ACC112 (cell line): ENCODE data around the gene EIF4B.
"Not testable (repeated sequence)": the region's sequence is repeated elsewhere in the genome, so short reads cannot be mapped to it uniquely, and the experiment has no call there.

Source experiments
- H2AFZ ChIP-seq: fragments of 200-600 bp; sonication (generic); one replicate; pipeline ENCODE4 v1.6.0; 2017; ENCODE audit warnings: antibody characterized with exemption, low read length; ENCODE audit not compliant: unreplicated experiment
- H3K27ac ChIP-seq: fragments of 200-600 bp; sonication (generic); 2 replicates; pipeline ENCODE4 v1.5.1; 2014; ENCODE audit warnings: low read depth, mild to moderate bottlenecking, antibody characterized with exemption, low read length, moderate library complexity
- H3K27me3 ChIP-seq: fragments of 200-600 bp; sonication (generic); 2 replicates; pipeline ENCODE4 v1.6.1; 2014; ENCODE audit warnings: mild to moderate bottlenecking, antibody characterized with exemption, low read length, moderate library complexity, mixed read lengths; ENCODE audit not compliant: insufficient read depth
- H3K36me3 ChIP-seq: fragments of 200-600 bp; sonication (generic); 2 replicates; pipeline ENCODE4 v1.6.1; 2016; ENCODE audit warnings: mild to moderate bottlenecking, antibody characterized with exemption, low read length, moderate library complexity, mixed read lengths; ENCODE audit not compliant: insufficient read depth
- H3K4me1 ChIP-seq: fragments of 200-600 bp; sonication (generic); one replicate; pipeline ENCODE4 v1.6.1; 2016; ENCODE audit warnings: low read length, mixed read lengths; ENCODE audit not compliant: insufficient read depth, unreplicated experiment, control insufficient read depth
- H3K4me3 ChIP-seq: fragments of 200-600 bp; sonication (generic); 2 replicates; pipeline ENCODE4 v1.5.1; 2014; ENCODE audit warnings: mild to moderate bottlenecking, low read depth, low read length
- H3K79me2 ChIP-seq: fragments of 200-600 bp; sonication (generic); one replicate; pipeline ENCODE4 v1.6.0; 2016; ENCODE audit warnings: low read length; ENCODE audit not compliant: control insufficient read depth, unreplicated experiment, insufficient read depth

The EIF4B gene

DNA sequence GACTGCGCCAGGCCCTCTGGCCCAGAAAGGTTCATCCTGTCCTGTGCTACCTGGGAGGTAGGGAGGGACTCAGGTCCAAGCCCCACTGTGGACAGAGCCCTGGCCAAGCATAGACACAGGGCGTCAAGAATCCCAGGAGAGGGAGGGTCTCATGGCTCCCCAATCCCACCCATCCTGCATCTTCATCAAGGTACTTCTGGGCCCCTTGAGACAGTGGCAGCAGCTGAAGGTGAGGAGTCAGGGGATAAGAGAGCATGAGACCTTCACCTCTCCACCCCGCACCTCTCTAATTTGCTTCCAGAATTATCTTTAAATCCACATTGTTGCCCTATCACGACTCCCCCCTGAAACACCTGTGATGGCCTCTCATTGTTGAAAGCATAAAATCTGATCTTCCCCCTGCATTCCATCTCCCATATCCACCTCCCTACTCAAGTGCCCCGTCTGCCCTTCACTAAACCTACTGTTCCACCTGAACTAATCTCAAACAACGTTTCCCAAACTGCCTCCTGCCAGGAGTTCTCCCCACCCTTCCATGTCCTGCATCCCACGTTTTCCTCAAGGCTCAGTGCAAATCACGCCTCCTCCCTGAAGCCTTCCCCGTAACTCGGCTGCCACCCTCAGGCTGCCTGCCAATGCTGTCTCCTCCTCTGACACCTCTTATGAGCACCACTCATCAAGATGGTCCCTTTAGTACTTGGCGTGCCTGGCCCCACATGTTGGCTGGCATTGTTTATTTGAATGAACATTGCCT is 30.3 kb upstream of the EIF4B start:
- H3K27ac ChIP-seq: no peak overlapping the region

DNA sequence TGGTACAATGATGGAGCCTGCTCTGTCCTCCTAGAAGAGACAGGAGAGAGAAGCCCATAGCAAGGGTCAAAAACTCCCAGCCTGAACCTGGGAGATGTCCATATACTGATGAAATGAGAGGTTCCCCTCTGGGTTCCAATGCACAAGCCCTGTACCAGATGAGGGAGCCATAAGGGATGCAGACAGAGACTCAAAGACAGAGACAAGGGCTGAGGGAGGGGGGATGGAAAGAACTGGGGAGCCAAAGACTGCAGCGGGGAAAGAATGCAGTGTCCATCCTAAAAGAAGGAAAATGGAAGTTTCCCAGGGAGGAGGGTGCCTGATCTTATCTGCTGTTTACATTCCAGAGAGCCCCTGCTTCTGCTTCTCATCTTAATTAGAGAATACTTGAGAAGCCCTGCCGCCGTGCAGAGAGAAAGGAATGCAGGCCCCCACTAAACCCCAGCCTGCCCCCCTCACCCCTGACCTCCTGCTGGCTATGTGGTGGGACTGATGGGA is 29.6 kb upstream of the EIF4B start:
- H3K79me2 ChIP-seq: no peaks in the 10 kb centered on the region
- H3K4me3 ChIP-seq: no peak overlapping the region
- no peak overlapping the region for H3K27ac ChIP-seq
- no peaks in the 10 kb centered on the region for H3K27me3 ChIP-seq
- H3K36me3 ChIP-seq: no peaks in the 10 kb centered on the region
- H3K4me1 ChIP-seq: peaks cover 19% of the 10 kb centered on the region
- H2AFZ ChIP-seq: no peak overlapping the region

More for the DNA sequence above, 30.3 kb upstream of the EIF4B start:
- H3K27me3 ChIP-seq: no peaks in the 10 kb centered on the region
- no peak overlapping the region for H3K4me3 ChIP-seq
- H3K79me2 ChIP-seq: no peaks in the 10 kb centered on the region
- H2AFZ ChIP-seq: no peak overlapping the region
- no peaks in the 10 kb centered on the region for H3K36me3 ChIP-seq
- H3K4me1 ChIP-seq: peaks cover 22% of the 10 kb centered on the region

DNA sequence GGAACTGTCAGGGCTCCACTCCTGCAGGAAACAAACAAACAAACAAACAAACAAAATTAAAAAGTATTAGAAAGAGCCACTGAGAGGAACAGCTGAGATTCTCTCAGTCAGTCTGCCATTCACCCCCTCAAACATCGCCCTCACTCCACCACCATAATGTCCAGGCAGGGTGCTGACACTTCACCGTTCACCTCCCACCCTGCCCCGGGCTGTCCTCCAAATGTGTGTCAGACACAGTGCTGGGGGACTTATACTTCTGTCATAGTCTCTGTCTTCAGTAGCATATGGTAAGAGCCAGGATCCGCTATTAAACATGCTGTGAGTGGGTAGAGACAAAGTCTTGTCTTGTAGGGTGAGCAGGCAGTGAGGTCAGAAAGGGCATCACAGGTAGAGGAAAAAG is 29.1 kb upstream of the EIF4B start:
- H2AFZ ChIP-seq: no peak overlapping the region
- no peaks in the 10 kb centered on the region for H3K79me2 ChIP-seq
- no peak overlapping the region for H3K27ac ChIP-seq
- no peak overlapping the region for H3K4me3 ChIP-seq
- peaks cover 16% of the 10 kb centered on the region for H3K4me1 ChIP-seq
- no peaks in the 10 kb centered on the region for H3K36me3 ChIP-seq
- H3K27me3 ChIP-seq: no peaks in the 10 kb centered on the region

DNA sequence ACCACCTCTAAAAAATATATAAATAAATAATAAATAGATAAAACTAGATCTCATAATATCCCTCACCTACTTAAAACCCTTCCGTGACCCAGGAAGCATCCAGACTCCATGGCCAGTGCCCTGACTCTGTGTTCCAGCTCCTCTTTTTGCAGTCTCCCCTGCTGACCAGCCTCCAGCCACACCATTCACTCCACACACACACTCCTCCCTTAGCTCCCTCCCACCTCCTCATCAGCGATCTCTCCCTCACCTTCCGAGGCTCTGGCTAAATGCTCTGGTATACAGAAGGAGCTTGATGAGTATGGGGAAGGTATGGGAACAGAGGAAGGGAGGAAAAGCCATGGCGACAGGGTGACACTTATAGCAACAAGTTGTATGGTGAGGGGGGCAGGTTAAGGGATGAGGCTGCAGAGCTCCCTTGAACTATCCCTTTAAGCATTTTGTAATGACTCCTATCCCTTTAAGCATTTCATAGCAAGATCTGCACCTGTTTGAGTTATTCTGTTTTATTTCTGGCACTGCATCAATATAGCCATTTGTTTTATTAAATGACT is 26.1 kb upstream of the EIF4B start:
- H3K27ac ChIP-seq: no peak overlapping the region
- H3K4me3 ChIP-seq: no peak overlapping the region
- H3K27me3 ChIP-seq: no peaks in the 10 kb centered on the region
- H2AFZ ChIP-seq: no peak overlapping the region
- H3K79me2 ChIP-seq: no peaks in the 10 kb centered on the region
- H3K4me1 ChIP-seq: peaks cover 10% of the 10 kb centered on the region
- H3K36me3 ChIP-seq: no peaks in the 10 kb centered on the region

DNA sequence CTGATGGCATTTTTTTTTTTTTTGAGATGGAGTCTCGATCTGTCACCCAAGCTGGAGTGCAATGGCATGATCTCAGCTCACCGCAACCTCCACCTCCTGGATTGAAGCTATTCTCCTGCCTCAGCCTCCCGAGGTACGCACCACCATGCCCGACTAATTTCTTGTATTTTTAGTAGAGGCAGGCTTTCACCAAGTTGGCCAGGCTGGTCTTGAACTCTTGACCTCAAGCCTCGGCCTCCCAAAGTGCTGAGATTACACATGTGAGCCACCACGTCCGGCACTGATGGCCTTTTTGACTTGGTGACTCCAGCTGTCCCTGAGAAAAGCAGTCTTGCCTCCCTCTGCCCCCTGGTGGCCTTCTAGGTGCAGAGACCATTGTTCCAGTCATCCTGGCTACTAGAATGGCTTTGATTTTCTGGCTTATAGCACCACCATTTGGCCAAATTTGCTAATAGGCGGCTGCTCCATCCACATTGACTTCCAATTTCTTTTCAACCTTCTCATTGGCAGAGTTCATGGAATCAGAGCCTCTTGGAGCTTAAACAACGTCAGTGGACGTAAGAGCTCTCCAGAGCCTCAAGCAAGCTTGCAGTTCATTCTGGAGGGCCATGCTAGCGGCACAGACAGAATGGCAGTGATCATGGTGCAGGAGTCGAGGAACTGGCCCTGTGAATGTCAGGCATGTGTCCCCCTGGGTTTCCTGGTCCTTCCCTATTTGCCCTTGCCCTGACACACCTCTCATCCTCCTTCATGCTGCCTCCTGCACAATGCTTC is 25.4 kb upstream of the EIF4B start:
- no peak overlapping the region for H2AFZ ChIP-seq

DNA sequence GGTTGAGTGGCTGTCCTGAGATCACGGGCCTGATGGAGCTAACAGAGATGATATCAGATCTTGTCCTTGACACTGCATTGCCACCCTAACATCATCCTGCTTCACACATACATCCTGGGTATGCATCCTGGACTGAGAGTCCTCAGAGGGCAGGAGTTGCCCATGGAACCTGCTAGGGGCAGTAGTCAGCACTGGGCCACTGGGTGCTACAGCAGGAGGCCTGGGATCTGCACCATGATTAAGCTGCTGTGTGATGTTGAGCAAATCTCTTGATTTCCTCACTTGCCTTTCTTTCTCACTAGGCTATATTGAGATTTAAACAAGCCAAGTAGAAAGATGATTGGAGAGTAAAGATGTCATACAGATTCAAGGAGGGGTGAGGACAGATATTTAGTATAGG is 22.1 kb upstream of the EIF4B start:
- Histone ChIP-seq H3K36me3 (no peaks in the 10 kb centered on the region), H2AFZ (no peak overlapping the region), H3K4me3 (no peak overlapping the region), H3K4me1 (no peaks in the 10 kb centered on the region), H3K27me3 (no peaks in the 10 kb centered on the region), H3K27ac (no peak overlapping the region), H3K79me2 (no peaks in the 10 kb centered on the region)

More for the DNA sequence above, 25.4 kb upstream of the EIF4B start:
- peaks cover 5% of the 10 kb centered on the region for H3K4me1 ChIP-seq
- no peaks in the 10 kb centered on the region for H3K27me3 ChIP-seq
- H3K4me3 ChIP-seq: no peak overlapping the region
- H3K79me2 ChIP-seq: no peaks in the 10 kb centered on the region
- H3K27ac ChIP-seq: no peak overlapping the region
- H3K36me3 ChIP-seq: no peaks in the 10 kb centered on the region

DNA sequence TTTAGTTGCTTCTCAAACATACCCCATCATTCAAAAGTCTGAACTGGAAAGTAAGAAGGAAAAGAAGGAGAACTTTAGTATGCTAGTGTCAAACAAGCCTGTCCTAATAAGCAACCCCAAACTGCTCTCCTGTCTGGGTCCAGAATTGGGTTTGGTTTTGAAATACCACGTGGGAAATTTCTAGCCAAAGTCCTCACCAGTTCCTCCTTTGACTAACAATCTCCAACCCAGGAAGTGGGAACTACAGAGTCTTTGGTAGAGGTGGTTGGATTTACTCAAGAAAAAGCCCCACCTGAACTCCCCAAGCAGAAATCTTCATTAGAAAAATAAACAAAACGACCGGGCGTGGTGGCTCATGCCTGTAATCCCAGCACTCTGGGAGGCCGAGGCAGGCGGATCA is 17.4 kb upstream of the EIF4B start:
- Histone ChIP-seq H3K4me3 (no peak overlapping the region), H3K36me3 (no peaks in the 10 kb centered on the region), H3K4me1 (peaks cover 14% of the 10 kb centered on the region), H3K27me3 (no peaks in the 10 kb centered on the region), H2AFZ (no peak overlapping the region), H3K79me2 (no peaks in the 10 kb centered on the region), H3K27ac (no peak overlapping the region)

DNA sequence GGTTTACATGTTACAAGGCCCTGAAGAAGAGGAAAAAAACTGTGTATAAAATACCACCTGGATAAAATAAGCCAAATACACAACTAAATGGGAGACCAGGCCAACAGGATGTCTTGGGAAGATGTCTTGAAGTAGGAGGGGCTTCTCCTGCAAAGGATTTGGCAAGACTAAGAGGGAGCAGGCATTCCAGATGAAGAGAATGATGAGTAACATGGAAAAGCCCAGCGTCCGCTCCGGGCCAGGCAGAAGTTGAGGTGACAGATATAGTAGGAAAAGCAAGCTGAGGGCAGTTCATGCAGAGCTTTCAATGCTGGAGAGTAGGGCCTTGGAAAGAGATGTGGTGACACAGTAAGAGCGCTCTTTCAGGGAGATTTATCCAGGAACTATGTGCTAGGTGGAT is 16.1 kb upstream of the EIF4B start:
- no peak overlapping the region for H3K27ac ChIP-seq
- no peaks in the 10 kb centered on the region for H3K79me2 ChIP-seq
- H3K4me3 ChIP-seq: no peak overlapping the region
- H2AFZ ChIP-seq: no peak overlapping the region
- peaks cover 14% of the 10 kb centered on the region for H3K4me1 ChIP-seq
- no peaks in the 10 kb centered on the region for H3K36me3 ChIP-seq
- H3K27me3 ChIP-seq: no peaks in the 10 kb centered on the region

DNA sequence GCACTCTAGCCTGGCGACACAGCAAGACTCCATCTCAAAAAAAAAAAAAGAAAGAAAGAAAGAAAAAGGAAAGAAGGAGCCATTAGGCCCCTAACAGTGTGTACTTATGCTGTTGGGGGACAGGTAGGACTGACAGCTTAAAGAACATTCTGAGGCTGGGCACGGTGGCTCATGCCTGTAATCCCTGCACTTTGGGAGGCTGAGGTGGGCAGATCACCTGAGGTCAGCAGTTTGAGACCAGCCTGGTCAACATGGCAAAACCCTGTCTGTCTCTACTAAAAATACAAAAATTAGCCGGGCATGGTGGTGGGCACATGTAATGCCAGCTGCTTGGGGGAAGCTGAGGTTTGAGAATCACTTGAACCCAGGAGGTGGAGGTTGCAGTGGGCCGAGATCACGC is 14.0 kb upstream of the EIF4B start:
- H3K36me3 ChIP-seq, H3K4me3 ChIP-seq, H3K27ac ChIP-seq, H3K27me3 ChIP-seq, H3K79me2 ChIP-seq, H2AFZ ChIP-seq: not testable (repeated sequence)
- peaks cover 14% of the 10 kb centered on the region for H3K4me1 ChIP-seq

DNA sequence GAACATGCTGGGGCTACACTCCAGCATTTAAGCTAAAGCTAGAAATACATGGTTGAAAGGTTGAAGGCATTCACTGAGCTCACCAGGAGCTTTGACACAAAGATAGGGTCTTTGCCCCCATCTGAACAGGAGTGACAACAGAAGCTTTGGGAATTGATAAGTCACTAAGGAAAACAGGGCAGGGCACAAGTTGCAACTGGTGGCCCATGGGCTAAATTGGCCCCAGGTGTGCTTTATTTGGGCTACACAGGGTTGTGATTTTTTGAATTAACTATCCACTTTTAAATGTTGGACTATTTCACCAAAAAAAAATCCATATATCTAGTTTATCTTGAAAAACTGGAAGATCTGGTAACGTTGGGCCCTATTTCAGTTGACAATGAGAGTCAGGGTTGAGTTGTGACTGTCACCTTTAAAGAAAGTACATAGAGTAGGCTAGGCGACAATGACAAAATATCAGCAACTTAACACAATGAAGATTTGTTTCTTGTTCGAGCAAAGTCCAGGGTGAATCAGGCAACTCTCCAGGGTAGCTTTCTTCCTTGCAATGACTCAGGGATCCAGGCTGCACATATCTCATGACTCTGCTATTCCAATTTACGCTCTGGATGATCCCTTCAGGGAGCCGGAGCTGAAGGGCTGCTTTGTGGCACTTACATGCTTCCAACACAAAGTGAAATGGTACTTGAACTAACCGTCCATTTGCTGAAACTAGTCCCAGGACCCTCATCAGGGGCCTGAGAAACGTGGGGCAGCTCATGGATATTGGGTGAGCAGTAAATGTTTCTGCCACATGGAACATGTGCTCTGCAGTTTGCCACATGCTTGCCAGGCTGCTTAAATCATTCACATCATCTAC is 13.3 kb upstream of the EIF4B start:
- Histone ChIP-seq H3K79me2 (no peaks in the 10 kb centered on the region), H3K27me3 (no peaks in the 10 kb centered on the region), H2AFZ (no peak overlapping the region), H3K4me1 (peaks cover 14% of the 10 kb centered on the region), H3K27ac (no peak overlapping the region), H3K4me3 (no peak overlapping the region; the same call in 1 of the 2 replicates), H3K36me3 (no peaks in the 10 kb centered on the region)
